HG03565 (cell line): ENCODE results near the gene KCNQ1.

Experiments used
- ATAC-seq: cut with Tn5 transposase; IDR thresholded peaks from one replicate; pipeline ENCODE4 v1.9.1; 2021; ENCODE audit warnings: mild to moderate bottlenecking, moderate library complexity; ENCODE audit not compliant: unreplicated experiment

Gene KCNQ1

GRCh38 chr11:2674658-2675131 is 229.9 kb downstream of the KCNQ1 start:
- no peak for ATAC-seq

- ATAC-seq, result no peak
Observed at GRCh38 chr11:2675540-2675939, 230.7 kb downstream of the KCNQ1 start.

GRCh38 chr11:2677127-2677526 is 232.3 kb downstream of the KCNQ1 start:
- ATAC-seq, result no peak

GRCh38 chr11:2678396-2678795 is 233.6 kb downstream of the KCNQ1 start:
- ATAC-seq, result no peak

GRCh38 chr11:2679011-2679676 is 234.3 kb downstream of the KCNQ1 start:
- no peak for ATAC-seq

- no peak for ATAC-seq
Observed at GRCh38 chr11:2681408-2682145, 236.8 kb downstream of the KCNQ1 start.

GRCh38 chr11:2683806-2684205 is 239.0 kb downstream of the KCNQ1 start:
- no peak for ATAC-seq

GRCh38 chr11:2684581-2684980 is 239.8 kb downstream of the KCNQ1 start:
- no peak for ATAC-seq

- ATAC-seq, result no peak
Observed at GRCh38 chr11:2685051-2685450, 240.2 kb downstream of the KCNQ1 start.

- no peak for ATAC-seq
Observed at GRCh38 chr11:2685566-2686359, 241.0 kb downstream of the KCNQ1 start.

GRCh38 chr11:2686360-2687222 is 241.8 kb downstream of the KCNQ1 start:
- ATAC-seq, result no peak

- ATAC-seq, result no peak
Observed at GRCh38 chr11:2687223-2687530, 242.4 kb downstream of the KCNQ1 start.

- ATAC-seq, result no peak
Observed at GRCh38 chr11:2687782-2688191, 243.0 kb downstream of the KCNQ1 start.

- ATAC-seq, result no peak
Observed at GRCh38 chr11:2688381-2689231, 243.8 kb downstream of the KCNQ1 start.

- no peak for ATAC-seq
Observed at GRCh38 chr11:2689651-2690575, 245.1 kb downstream of the KCNQ1 start.

- ATAC-seq, result no peak
Observed at GRCh38 chr11:2690596-2691354, 246.0 kb downstream of the KCNQ1 start.

- ATAC-seq, result no peak
Observed at GRCh38 chr11:2691355-2691761, 246.6 kb downstream of the KCNQ1 start.
